K562 (cell line): ENCODE data around the gene STYXL1.
"Not testable (repeated sequence)": the region's sequence is repeated elsewhere in the genome, so short reads cannot be mapped to it uniquely, and the experiment has no call there.

Experiments used
- CTCF ChIP-seq, 3 experiments: IDR thresholded peaks in 2 of 3; conservative IDR thresholded peaks in 1 of 3; 2 replicates each; pipeline ENCODE4 v1.5.1; 2011 to 2012; ENCODE audit warnings: low read length in 3 of 3, mild to moderate bottlenecking in 3 of 3, control low read depth in 2 of 3, improper control_type of control experiment in 1 of 3, inconsistent platforms in 1 of 3, low read depth in 1 of 3, mixed read lengths in 1 of 3, moderate library complexity in 1 of 3; ENCODE audit not compliant: insufficient read depth in 2 of 3
- DACH1 ChIP-seq: fragments of 450-650 bp; IDR thresholded peaks from 2 replicates; pipeline ENCODE4 v1.6.1; 2018; ENCODE audit not compliant: partially characterized antibody
- EZH2 ChIP-seq: IDR thresholded peaks from 2 replicates; pipeline ENCODE4 v1.6.1; 2012; ENCODE audit warnings: low read depth, mild to moderate bottlenecking, inconsistent platforms, low read length, borderline replicate concordance
- FOXM1 ChIP-seq, 2 experiments: fragments of 450-650 bp in 1 of 2; sonication (generic) in 1 of 2; formaldehyde crosslinking in 1 of 2; IDR thresholded peaks; 2 replicates each; pipeline versions ENCODE4 v1.6.1 to v1.9.0; 2017 to 2022; ENCODE audit warnings: low read depth in 2 of 2, mild to moderate bottlenecking in 2 of 2, missing genetic modification reagents in 1 of 2, moderate library complexity in 1 of 2
- NFIC ChIP-seq: fragments of 450-650 bp; IDR thresholded peaks from 2 replicates; pipeline ENCODE4 v1.6.1; 2017; ENCODE audit warnings: mild to moderate bottlenecking, inconsistent platforms
- POLR2A ChIP-seq: fragments of 450-650 bp; conservative IDR thresholded peaks from 2 replicates; pipeline ENCODE4 v1.6.1; 2016
- POLR2AphosphoS5 ChIP-seq: IDR thresholded peaks from 2 replicates; pipeline ENCODE4 v1.6.1; 2011; ENCODE audit warnings: mild to moderate bottlenecking, low read depth, low read length, moderate library complexity; ENCODE audit not compliant: control insufficient read depth, insufficient read depth
- PURB ChIP-seq: sonication (generic); formaldehyde crosslinking; IDR thresholded peaks from 2 replicates; pipeline ENCODE4 v1.9.0; 2021; ENCODE audit warnings: low read depth, mild to moderate bottlenecking, missing genetic modification reagents
- STAT6 ChIP-seq: sonication (generic); formaldehyde crosslinking; IDR thresholded peaks from 2 replicates; pipeline ENCODE4 v1.8.1; 2023; ENCODE audit warnings: mild to moderate bottlenecking, missing genetic modification reagents
- ZNF24 ChIP-seq: fragments of 450-650 bp; IDR thresholded peaks from 2 replicates; pipeline ENCODE4 v1.6.1; 2016
- TF ChIP-seq, protein P1 (sequence below), 2 experiments: fragments of 450-650 bp; conservative IDR thresholded peaks; 2 replicates each; pipeline ENCODE4 v1.6.1; 2017; ENCODE audit warnings: mild to moderate bottlenecking in 2 of 2, moderate library complexity in 2 of 2
- TF ChIP-seq, protein P2 (sequence below), 2 experiments: IDR thresholded peaks in 1 of 2; conservative IDR thresholded peaks in 1 of 2; 2 replicates each; pipeline ENCODE4 v1.6.1; 2016; ENCODE audit warnings: low read depth in 2 of 2, mild to moderate bottlenecking in 1 of 2, missing compliant biosample characterization in 1 of 2, missing genetic modification characterization in 1 of 2, moderate library complexity in 1 of 2
- TF ChIP-seq, protein P3 (sequence below): sonication (generic); formaldehyde crosslinking; IDR thresholded peaks from 2 replicates; pipeline ENCODE4 v1.8.1; 2023; ENCODE audit warnings: mild to moderate bottlenecking, missing genetic modification reagents, moderate library complexity

DNA sequence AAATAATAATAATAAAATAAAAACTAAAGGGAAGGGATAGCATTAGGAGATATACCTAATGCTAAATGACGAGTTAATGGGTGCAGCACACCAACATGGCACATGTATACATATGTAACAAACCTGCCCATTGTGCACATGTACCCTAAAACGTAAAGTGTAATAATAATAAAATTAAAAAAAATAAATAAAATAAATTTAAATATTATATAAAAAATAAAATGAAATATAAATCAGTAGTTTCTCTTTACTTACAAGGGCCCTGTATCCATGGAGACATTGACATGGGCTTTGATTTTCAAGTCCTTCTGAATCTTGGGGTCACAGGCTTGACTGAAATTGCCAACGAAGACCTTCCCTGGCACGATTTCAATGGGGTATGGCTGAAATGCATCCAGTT, 42.8 kb downstream of the STYXL1 start:
- TF ChIP-seq PURB (CRISPR knock-in tag); POLR2AphosphoS5; NFIC; EZH2; STAT6; POLR2A; CTCF (IDR thresholded peaks at IDR 0.05 in 2 of 3, conservative IDR thresholded peaks at IDR 0.05 in 1 of 3; ENCODE audit: insufficient read depth in 2 of 3, low read depth in 1 of 3, low read length in 3 of 3); ZNF24; FOXM1 (IDR thresholded peaks at IDR 0.05; ENCODE audit: low read depth); FOXM1 (CRISPR knock-in tag; IDR thresholded peaks at IDR 0.05; ENCODE audit: low read depth); DACH1: not testable (repeated sequence)
- TF ChIP-seq, protein P1, sequence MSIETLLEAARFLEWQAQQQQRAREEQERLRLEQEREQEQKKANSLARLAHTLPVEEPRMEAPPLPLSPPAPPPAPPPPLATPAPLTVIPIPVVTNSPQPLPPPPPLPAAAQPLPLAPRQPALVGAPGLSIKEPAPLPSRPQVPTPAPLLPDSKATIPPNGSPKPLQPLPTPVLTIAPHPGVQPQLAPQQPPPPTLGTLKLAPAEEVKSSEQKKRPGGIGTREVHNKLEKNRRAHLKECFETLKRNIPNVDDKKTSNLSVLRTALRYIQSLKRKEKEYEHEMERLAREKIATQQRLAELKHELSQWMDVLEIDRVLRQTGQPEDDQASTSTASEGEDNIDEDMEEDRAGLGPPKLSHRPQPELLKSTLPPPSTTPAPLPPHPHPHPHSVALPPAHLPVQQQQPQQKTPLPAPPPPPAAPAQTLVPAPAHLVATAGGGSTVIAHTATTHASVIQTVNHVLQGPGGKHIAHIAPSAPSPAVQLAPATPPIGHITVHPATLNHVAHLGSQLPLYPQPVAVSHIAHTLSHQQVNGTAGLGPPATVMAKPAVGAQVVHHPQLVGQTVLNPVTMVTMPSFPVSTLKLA (conservative IDR thresholded peaks at IDR 0.05), result not testable (repeated sequence)
- TF ChIP-seq, protein P2, sequence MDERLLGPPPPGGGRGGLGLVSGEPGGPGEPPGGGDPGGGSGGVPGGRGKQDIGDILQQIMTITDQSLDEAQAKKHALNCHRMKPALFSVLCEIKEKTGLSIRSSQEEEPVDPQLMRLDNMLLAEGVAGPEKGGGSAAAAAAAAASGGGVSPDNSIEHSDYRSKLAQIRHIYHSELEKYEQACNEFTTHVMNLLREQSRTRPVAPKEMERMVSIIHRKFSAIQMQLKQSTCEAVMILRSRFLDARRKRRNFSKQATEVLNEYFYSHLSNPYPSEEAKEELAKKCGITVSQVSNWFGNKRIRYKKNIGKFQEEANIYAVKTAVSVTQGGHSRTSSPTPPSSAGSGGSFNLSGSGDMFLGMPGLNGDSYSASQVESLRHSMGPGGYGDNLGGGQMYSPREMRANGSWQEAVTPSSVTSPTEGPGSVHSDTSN (CRISPR knock-in tag; IDR thresholded peaks at IDR 0.05; ENCODE audit: low read depth), result not testable (repeated sequence)
- TF ChIP-seq, protein P2 (tag; conservative IDR thresholded peaks at IDR 0.05; ENCODE audit: low read depth), result not testable (repeated sequence)
- TF ChIP-seq, protein P3, sequence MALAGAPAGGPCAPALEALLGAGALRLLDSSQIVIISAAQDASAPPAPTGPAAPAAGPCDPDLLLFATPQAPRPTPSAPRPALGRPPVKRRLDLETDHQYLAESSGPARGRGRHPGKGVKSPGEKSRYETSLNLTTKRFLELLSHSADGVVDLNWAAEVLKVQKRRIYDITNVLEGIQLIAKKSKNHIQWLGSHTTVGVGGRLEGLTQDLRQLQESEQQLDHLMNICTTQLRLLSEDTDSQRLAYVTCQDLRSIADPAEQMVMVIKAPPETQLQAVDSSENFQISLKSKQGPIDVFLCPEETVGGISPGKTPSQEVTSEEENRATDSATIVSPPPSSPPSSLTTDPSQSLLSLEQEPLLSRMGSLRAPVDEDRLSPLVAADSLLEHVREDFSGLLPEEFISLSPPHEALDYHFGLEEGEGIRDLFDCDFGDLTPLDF (CRISPR knock-in tag), result not testable (repeated sequence)
